PFSK-1 (cell line): Measurements from ENCODE around the gene FOXA2.

Source experiments
- FOXP2 ChIP-seq: optimal IDR thresholded peaks from 2 replicates; pipeline ENCODE3; 2011; ENCODE audit warnings: borderline replicate concordance, control low read depth, inconsistent platforms; ENCODE audit not compliant: insufficient read depth; ENCODE audit errors: extremely low read length, extremely low read depth
- POLR2AphosphoS5 ChIP-seq: IDR thresholded peaks from 2 replicates; pipeline ENCODE4 v1.6.1; 2012; ENCODE audit warnings: low read depth, mild to moderate bottlenecking, control low read depth, low read length, moderate library complexity
- SIN3A ChIP-seq: IDR thresholded peaks from 2 replicates; pipeline ENCODE4 v1.6.1; 2012; ENCODE audit warnings: mild to moderate bottlenecking, low read length, moderate library complexity, borderline replicate concordance; ENCODE audit not compliant: insufficient read depth
- TAF1 ChIP-seq: IDR thresholded peaks from 2 replicates; pipeline ENCODE4 v1.6.1; 2012; ENCODE audit warnings: low read length, control low read depth, borderline replicate concordance; ENCODE audit not compliant: insufficient read depth
- TF ChIP-seq, protein P1 (sequence below), 2 experiments: IDR thresholded peaks; 2 replicates each; pipeline versions ENCODE4 v1.6.1 to v1.8.0; 2011 to 2012; ENCODE audit warnings: low read depth in 2 of 2, low read length in 2 of 2, control low read depth in 1 of 2, inconsistent platforms in 1 of 2, mild to moderate bottlenecking in 1 of 2, moderate library complexity in 1 of 2; ENCODE audit not compliant: insufficient read depth in 1 of 2

The FOXA2 gene

DNA sequence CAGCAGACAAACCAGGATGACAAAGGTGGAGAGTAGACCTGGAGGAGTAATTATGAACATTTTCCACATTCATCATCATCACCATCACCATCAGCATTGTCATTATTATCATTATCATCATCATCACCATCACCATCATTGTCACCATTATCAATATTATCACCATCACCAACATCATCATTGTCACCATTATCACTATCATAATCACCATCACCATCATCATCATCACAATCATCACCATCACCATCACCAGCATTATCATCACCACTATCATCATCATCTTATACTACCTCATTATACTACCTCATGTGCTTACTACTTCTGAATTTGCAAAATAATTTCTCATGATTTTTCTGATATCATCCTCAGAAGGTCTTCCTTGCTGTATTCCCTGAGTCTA lies 39.3 kb downstream of the FOXA2 start:
- no peak for TF ChIP-seq FOXP2
- TF ChIP-seq, protein P1, sequence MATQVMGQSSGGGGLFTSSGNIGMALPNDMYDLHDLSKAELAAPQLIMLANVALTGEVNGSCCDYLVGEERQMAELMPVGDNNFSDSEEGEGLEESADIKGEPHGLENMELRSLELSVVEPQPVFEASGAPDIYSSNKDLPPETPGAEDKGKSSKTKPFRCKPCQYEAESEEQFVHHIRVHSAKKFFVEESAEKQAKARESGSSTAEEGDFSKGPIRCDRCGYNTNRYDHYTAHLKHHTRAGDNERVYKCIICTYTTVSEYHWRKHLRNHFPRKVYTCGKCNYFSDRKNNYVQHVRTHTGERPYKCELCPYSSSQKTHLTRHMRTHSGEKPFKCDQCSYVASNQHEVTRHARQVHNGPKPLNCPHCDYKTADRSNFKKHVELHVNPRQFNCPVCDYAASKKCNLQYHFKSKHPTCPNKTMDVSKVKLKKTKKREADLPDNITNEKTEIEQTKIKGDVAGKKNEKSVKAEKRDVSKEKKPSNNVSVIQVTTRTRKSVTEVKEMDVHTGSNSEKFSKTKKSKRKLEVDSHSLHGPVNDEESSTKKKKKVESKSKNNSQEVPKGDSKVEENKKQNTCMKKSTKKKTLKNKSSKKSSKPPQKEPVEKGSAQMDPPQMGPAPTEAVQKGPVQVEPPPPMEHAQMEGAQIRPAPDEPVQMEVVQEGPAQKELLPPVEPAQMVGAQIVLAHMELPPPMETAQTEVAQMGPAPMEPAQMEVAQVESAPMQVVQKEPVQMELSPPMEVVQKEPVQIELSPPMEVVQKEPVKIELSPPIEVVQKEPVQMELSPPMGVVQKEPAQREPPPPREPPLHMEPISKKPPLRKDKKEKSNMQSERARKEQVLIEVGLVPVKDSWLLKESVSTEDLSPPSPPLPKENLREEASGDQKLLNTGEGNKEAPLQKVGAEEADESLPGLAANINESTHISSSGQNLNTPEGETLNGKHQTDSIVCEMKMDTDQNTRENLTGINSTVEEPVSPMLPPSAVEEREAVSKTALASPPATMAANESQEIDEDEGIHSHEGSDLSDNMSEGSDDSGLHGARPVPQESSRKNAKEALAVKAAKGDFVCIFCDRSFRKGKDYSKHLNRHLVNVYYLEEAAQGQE (IDR thresholded peaks at IDR 0.05; ENCODE audit: insufficient read depth in 1 of 2, low read depth in 2 of 2, low read length in 2 of 2) = no peak
- no peak for TF ChIP-seq TAF1
- TF ChIP-seq SIN3A = no peak
- TF ChIP-seq POLR2AphosphoS5 = no peak

DNA sequence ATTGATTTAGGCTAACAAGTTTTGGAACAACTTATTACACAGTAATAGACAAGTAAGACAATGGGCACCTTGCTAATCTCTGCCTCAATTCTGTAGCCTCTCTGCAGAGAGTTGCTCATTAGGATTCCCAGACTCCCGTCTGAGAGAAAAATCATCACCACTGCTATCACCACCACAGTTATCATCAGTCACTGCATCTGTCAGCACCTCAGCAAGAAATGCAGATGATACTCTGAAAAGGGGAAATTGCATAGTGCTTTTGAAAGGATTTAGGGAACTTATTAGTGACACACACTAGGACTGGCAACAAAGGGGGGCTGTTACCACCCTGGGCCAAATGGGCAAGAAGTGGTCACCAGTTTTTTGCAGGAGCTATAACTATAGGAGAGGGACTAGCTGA lies 39.9 kb downstream of the FOXA2 start:
- no peak for TF ChIP-seq POLR2AphosphoS5
- no peak for TF ChIP-seq FOXP2
- no peak for TF ChIP-seq SIN3A
- TF ChIP-seq TAF1 = no peak
- TF ChIP-seq, protein P1 (IDR thresholded peaks at IDR 0.05; ENCODE audit: insufficient read depth in 1 of 2, low read depth in 2 of 2, low read length in 2 of 2) = no peak

DNA sequence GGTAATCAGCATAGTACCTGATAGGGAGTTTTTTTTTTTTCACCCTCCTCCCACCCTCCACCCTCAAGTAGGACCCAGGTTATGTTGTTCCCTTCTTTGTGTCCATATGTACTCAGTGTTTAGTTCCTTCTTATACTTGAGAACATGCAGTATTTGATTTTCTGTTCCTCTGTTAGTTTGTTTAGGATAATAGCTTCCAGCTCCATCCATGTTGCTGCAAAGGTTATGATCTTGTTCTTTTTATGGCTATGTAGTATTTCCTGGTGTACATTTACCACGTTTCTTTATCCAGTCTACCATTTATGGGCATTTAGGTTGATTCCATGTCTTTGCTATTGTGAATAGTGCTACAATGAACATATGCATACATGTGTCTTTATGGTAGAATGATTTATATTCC lies 41.9 kb downstream of the FOXA2 start:
- TF ChIP-seq, protein P1 (IDR thresholded peaks at IDR 0.05; ENCODE audit: insufficient read depth in 1 of 2, low read depth in 2 of 2, low read length in 2 of 2) = no peak
- TF ChIP-seq FOXP2 (no peak), POLR2AphosphoS5 (no peak), SIN3A (no peak), TAF1 (no peak)

DNA sequence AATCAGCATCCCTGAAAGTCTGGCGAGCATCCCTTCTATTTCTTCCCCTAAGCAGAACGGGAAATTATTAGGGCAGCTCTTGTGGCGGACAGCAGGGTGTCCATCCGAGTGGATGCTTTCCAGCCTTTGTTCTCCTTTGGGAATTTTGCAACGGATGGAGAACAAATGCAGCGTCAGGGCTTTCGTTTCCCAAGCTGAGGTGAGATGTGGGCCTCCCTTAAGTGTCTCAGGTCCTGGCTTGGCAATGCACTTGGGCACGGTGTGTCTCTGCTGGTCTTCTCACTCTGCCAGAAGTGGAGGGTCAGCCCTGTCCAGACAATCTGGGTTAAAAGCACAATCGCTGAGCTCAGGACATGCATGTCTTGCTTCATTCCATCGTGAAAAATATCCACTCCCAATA lies 43.5 kb downstream of the FOXA2 start:
- TF ChIP-seq FOXP2 (no peak), SIN3A (no peak), POLR2AphosphoS5 (no peak), TAF1 (no peak)
- TF ChIP-seq, protein P1 (IDR thresholded peaks at IDR 0.05; ENCODE audit: insufficient read depth in 1 of 2, low read depth in 2 of 2, low read length in 2 of 2) = no peak

DNA sequence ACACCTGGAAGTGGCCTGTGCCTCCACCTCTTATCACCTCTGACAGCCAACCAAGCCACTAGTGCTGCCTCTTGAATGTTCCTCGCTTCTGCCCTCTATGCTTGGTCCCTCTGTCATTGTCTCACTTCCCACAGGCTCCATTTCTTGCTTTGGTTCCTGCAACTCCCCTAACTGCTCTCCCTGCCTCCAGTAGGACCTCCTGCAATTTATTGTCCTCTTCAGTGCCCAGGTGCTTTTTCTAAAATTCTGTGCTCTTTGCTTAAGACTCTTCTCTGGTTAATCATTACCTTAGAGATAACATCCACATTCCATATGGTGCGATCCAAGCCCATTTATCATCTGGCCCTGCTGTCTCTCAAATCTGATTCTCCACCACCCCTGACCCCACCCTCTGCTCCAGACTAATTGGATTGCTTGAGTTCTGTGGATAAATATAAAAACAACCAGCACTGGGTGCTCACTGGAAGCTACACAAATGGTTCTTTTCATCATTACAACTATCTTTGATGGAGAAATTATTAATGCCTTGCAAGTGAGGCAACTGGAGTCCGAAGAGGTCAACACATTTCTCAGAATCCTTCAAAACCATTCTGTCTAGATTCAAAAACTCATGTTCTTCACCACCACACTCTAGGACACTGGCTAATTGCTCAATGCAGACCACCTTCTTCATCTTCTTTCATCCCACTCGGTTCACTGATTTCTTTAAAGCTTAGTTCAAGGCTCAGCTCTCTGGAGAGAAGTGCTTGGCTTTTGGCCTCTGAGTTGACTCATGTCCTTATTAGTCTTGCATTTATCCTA lies 47.2 kb downstream of the FOXA2 start:
- TF ChIP-seq TAF1 = no peak
- no peak for TF ChIP-seq SIN3A
- TF ChIP-seq, protein P1 (IDR thresholded peaks at IDR 0.05; ENCODE audit: insufficient read depth in 1 of 2, low read depth in 2 of 2, low read length in 2 of 2) = no peak
- no peak for TF ChIP-seq FOXP2
- TF ChIP-seq POLR2AphosphoS5 = no peak
